Prostate gland (tissue), 2 donors: ENCODE measurements around the gene VEZT. TPM values are rescaled to one million over a fixed set of nuclear protein-coding genes. Genes with fewer than 3 reads are reported as not detected.
"Not testable (repeated sequence)": the region's sequence is repeated elsewhere in the genome, so short reads cannot be mapped to it uniquely, and the experiment has no call there.

ENCODE experiments used
- DNase-seq: peaks from one replicate; pipeline ENCODE4 v3.0.0-alpha.2; 2019; ENCODE audit warnings: low spot score
- H3K27ac ChIP-seq, 2 donors: fragments of 200-600 bp; sonication (generic); 2 replicates each; pipeline ENCODE4 v1.5.1; 2017 to 2019
- H3K27me3 ChIP-seq: fragments of 200-600 bp; sonication (generic); replicated peaks from 2 replicates; pipeline ENCODE4 v1.5.1; 2019; ENCODE audit not compliant: insufficient read depth
- H3K36me3 ChIP-seq, 2 donors: fragments of 200-600 bp; sonication (generic); 1 replicate in 1 of 2; 2 replicates in 1 of 2; pipeline versions ENCODE4 v1.5.1 to v1.8.1; 2017 to 2019
- H3K4me1 ChIP-seq: fragments of 200-600 bp; sonication (generic); replicated peaks from 2 replicates; pipeline ENCODE4 v1.5.1; 2019
- H3K4me3 ChIP-seq, 2 donors: fragments of 200-600 bp; sonication (generic); 2 replicates each; pipeline ENCODE4 v1.5.1; 2017 to 2019
- H3K9me3 ChIP-seq: fragments of 200-600 bp; sonication (generic); 2 replicates; pipeline ENCODE4 v1.5.1; 2017
- POLR2A ChIP-seq: fragments of 450-650 bp; IDR thresholded peaks from one replicate; pipeline ENCODE4 v1.6.1; 2016; ENCODE audit warnings: antibody characterized with exemption, mild to moderate bottlenecking
- POLR2AphosphoS5 ChIP-seq: sonication (generic); formaldehyde crosslinking; IDR thresholded peaks from one replicate; pipeline ENCODE4 v1.6.1; 2017; ENCODE audit warnings: antibody characterized with exemption
- WGBS: methylation state at CpG from one replicate; pipeline ENCODE4 v1.1.5; 2018; 5-methylcytosine and 5-hydroxymethylcytosine counted together
- intact Hi-C: fragments of 100-400 bp; cut with DNase I; formaldehyde crosslinking; loops from one replicate; pipeline ENCODE4 v1.14.2; 2022
- total RNA-seq, 2 donors: library from RNA; depleted of rRNA; stranded (reverse); fragments of >200 nt; gene quantifications; one replicate each; pipeline ENCODE4 v1.1.0, GENCODE V29; 2016
- TF ChIP-seq, protein P1 (sequence below), 4 experiments: fragments of 200-600 bp in 2 of 4; fragments of 450-650 bp in 2 of 4; sonication (generic) in 2 of 4; IDR thresholded peaks; 1 replicate in 3 of 4; 2 replicates in 1 of 4; pipeline ENCODE4 v1.5.1; 2016 to 2019; ENCODE audit warnings: antibody characterized with exemption in 4 of 4, mild to moderate bottlenecking in 2 of 4, moderate library complexity in 2 of 4

The VEZT gene
- total RNA-seq, 2 donors from 2014 or later = 37.4 to 81.6 TPM

DNA sequence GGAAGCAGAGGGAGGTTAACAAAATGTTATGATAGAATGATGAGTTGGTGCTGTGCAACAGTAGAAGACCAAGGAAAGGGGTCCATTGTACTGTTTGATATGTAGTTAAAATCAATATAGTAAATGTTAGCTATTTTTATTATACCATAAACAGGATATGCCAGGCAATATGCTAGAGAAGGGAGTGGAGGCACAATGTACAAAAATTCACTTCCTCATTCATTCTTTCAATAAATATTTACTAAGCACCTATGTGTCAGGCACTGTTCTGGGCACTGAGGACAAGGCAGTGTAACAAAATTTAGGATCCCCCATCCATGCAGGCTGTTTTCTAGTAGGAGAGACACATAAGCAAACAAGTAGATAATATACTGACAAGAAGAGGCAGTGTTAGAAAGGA, 25.3 kb upstream of the VEZT start:
- Histone ChIP-seq H3K4me1 (no peaks in the 10 kb centered on the region), H3K9me3 (no peaks in the 10 kb centered on the region), H3K36me3 (no peaks in the 10 kb centered on the region), H3K27me3 (no peaks in the 10 kb centered on the region), H3K4me3 (no peak overlapping the region), H3K27ac (no peak overlapping the region)
- no peak for DNase-seq
- TF ChIP-seq, protein P1, sequence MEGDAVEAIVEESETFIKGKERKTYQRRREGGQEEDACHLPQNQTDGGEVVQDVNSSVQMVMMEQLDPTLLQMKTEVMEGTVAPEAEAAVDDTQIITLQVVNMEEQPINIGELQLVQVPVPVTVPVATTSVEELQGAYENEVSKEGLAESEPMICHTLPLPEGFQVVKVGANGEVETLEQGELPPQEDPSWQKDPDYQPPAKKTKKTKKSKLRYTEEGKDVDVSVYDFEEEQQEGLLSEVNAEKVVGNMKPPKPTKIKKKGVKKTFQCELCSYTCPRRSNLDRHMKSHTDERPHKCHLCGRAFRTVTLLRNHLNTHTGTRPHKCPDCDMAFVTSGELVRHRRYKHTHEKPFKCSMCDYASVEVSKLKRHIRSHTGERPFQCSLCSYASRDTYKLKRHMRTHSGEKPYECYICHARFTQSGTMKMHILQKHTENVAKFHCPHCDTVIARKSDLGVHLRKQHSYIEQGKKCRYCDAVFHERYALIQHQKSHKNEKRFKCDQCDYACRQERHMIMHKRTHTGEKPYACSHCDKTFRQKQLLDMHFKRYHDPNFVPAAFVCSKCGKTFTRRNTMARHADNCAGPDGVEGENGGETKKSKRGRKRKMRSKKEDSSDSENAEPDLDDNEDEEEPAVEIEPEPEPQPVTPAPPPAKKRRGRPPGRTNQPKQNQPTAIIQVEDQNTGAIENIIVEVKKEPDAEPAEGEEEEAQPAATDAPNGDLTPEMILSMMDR (IDR thresholded peaks at IDR 0.05) = no peak
- TF ChIP-seq POLR2A (no peak), POLR2AphosphoS5 (no peak)
- intact Hi-C loops = no loop called here

DNA sequence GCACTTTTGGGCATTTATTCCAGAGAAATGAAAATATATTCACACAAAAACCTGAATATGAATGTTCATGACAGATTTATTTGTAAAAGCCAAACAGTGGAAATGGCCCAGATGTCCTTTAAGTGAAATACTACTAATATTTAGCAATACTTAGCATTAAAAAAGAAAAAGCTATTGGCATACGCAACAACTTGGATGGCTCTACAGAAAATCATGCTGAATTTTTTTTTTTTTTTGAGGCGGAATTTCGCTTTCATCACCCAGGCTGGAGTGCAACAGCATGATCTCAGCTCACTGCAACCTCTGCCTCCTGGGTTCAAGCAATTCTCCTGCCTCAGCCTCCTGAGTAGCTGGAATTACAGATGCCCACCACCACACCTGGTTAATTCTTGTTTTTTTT, 24.5 kb upstream of the VEZT start:
- TF ChIP-seq POLR2A (no peak), POLR2AphosphoS5 (no peak)
- TF ChIP-seq, protein P1 (IDR thresholded peaks at IDR 0.05) = no peak

DNA sequence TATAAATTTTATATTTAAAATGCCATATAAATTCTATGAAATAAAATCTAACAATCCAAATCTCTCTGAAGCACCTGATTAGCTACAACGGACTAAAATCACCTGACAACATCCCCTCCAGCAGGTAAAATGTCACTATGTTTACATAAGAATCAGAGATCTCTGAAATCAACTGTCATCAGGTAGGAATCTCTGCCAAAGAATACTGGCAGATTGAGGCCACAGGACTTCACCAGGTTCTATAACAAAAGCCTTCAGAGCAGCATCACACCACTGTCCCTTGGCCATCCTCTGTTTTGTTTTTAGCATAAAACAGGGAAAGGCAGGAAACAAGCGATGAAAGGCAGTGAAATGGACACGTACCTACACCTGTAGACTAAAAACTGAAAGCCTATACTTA, 22.5 kb upstream of the VEZT start:
- H3K36me3 ChIP-seq = no peaks in the 10 kb centered on the region
- intact Hi-C loops = no loop called here
- no peak overlapping the region for H3K27ac ChIP-seq
- no peaks in the 10 kb centered on the region for H3K9me3 ChIP-seq
- H3K27me3 ChIP-seq = no peaks in the 10 kb centered on the region
- 73% methylated on average over 3 of the region's 3 CpGs for WGBS
- no peak for DNase-seq
- no peak overlapping the region for H3K4me3 ChIP-seq
- TF ChIP-seq POLR2A = no peak
- TF ChIP-seq, protein P1 (IDR thresholded peaks at IDR 0.05) = no peak
- no peak for TF ChIP-seq POLR2AphosphoS5
- H3K4me1 ChIP-seq = no peaks in the 10 kb centered on the region

More for the DNA sequence above, 24.5 kb upstream of the VEZT start:
- 95% methylated on average over 3 of the region's 3 CpGs for WGBS
- H3K36me3 ChIP-seq = no peaks in the 10 kb centered on the region
- H3K27ac ChIP-seq = no peak overlapping the region
- no peaks in the 10 kb centered on the region for H3K4me1 ChIP-seq
- no peaks in the 10 kb centered on the region for H3K9me3 ChIP-seq
- H3K4me3 ChIP-seq = no peak overlapping the region
- H3K27me3 ChIP-seq = no peaks in the 10 kb centered on the region
- intact Hi-C loops = no loop called here
- no peak for DNase-seq

DNA sequence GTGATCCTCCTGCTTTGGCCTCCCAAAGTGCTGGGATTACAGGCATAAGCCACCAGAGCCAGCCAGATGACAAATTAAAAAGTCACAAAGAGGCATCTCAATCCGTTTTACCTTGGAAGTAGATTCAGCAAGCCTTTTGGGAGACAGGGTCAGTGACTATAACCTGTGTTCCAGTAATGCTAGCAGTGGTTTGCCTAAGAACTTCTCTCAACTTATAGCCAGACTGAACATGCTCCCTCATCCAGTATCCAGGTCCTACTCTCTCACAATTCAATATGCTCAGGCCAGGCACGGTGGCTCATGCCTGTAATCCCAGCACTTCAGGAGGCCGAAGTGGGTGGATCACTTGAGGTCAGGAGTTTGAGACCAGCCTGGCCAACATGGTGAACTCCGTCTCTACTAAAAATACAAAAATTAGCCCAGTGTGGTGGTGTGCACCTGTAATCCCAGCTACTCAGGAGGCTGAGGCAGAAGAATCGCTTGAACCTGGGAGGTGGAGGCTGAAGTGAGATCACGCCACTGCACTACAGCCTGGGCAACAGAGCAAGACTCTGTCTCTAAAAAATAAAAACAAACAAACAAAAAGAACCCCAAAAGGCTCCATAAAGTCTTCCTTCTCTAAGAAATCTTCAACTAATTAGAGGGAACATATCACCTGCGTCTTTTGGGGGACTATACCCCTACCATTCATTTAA, 20.6 kb upstream of the VEZT start:
- intact Hi-C loops, DNase-seq, H3K4me1 ChIP-seq, H3K36me3 ChIP-seq, H3K27me3 ChIP-seq, H3K4me3 ChIP-seq, H3K27ac ChIP-seq, H3K9me3 ChIP-seq: not testable (repeated sequence)
- WGBS = 92% methylated on average over 7 of the region's 7 CpGs

DNA sequence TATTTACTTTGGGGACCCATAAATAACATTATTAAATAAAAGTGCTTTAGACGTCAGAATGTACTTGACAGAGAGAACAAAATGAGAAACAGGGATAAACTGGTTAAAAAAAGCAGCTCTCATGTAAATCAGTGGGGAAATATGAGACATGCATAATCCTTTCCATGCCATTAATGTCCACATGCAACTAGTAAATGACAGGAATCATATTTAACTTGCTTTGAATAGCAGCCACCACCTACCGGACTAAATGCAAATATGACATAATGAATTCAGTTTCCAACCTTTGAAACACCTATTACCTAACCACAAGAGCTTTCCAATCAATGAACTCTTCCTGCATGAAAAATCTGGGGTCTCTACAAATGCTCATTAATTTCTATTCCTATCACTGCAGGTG, 20.0 kb upstream of the VEZT start:
- no peaks in the 10 kb centered on the region for H3K4me1 ChIP-seq
- WGBS = 37% methylated on average over 2 of the region's 2 CpGs
- intact Hi-C loops = no loop called here
- no peaks in the 10 kb centered on the region for H3K27me3 ChIP-seq
- H3K36me3 ChIP-seq = no peaks in the 10 kb centered on the region
- DNase-seq = no peak
- TF ChIP-seq, protein P1 (IDR thresholded peaks at IDR 0.05) = no peak
- TF ChIP-seq POLR2AphosphoS5 (no peak), POLR2A (no peak)
- no peak overlapping the region for H3K4me3 ChIP-seq
- H3K9me3 ChIP-seq = no peaks in the 10 kb centered on the region
- no peak overlapping the region for H3K27ac ChIP-seq
